Renal cortical epithelial cell (primary cell): ENCODE measurements around the gene EHMT1. TPM values are rescaled to one million over a fixed set of nuclear protein-coding genes. Genes with fewer than 3 reads are reported as not detected.
A peak's percentile ranks its signal among the peaks of the same experiment; 100 is the strongest.

ENCODE experiments used
- DNase-seq: peaks from one replicate; pipeline ENCODE4 v3.0.0-alpha.2; 2011; ENCODE audit warnings: low read depth
- total RNA-seq: library from RNA; depleted of rRNA; stranded (reverse); fragments of >200 nt; gene quantifications from 2 replicates; pipeline ENCODE4 v1.2.3, GENCODE V29; 2014

The EHMT1 gene
- total RNA-seq, 1 donor from 2014 or later = 92.8 TPM

- DNase-seq = peak; percentile 68
Observed at GRCh38 chr9:137672907-137673791, 54.3 kb downstream of the EHMT1 start.

DNA sequence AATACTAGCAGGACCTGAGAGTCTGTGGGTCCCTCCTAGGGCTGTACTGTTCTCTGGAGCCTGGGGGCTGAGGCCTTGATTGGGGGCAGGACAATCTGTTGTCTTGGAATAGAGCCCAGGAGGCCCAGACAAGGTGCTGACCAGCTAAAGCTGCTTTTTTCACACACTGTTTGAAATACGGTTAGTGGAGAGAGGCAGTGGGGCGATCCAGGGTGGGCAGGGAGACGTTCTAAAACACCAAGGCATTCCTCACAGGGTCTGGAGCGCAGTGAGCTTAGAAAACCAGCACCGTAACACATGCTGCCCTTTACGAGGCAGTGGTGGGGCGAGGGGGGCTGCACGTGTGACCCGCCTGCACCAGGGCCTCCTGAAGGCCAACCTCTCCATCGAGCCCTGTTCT, 55.1 kb downstream of the EHMT1 start:
- DNase-seq = no peak

DNA sequence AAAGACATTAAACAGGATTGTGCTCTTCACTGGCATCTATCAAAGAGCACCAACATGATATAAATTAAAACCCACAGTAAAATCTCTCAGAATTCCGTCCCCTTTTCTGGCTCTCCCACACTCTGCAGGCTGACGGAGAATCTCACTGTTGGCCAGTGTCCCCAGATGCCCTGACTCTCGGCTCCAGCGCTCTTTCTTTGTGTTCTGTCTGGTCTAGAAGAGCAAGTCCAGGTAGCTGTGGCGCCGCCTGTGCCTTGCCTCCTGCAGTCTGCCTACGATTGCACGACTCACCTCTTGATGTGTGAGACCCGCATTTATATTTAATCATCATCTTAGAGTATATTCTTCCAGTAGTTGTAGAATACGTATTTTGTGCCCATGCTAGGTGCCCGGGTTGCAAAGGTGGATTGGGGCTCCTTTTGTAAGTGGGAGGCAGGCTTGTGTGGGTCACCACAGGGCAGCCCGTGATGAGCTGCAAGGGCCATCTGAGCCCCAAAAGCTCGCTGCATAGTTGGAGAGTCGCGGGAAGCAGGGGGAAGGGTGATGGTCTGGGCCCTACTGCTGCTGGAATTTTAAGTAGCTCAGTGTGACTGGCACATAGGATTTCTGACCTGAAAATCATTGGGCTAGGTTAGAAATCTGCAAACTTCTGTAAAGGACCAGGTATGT, 55.6 kb downstream of the EHMT1 start:
- DNase-seq = no peak

- no peak for DNase-seq
Observed at GRCh38 chr9:137674976-137675320, 56.1 kb downstream of the EHMT1 start.

DNA sequence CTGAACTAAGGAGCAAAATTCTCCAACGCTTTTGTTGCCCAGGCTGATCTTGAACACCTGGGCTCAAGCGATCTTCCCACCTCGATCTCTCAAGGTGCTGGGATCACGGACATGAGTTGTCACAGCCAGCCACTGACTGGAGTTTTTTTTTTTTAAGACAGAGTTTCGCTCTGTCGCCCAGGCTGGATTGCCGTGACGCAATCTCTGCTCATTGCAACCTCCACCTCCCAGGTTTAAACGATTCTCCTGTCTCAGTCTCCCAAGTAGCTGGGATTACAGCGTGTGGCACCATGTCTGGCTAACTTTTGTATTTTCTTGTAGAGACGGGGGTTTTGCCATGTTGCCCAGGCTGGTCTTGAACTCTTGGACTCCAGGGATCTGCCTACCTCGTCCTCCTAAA, 58.2 kb downstream of the EHMT1 start:
- DNase-seq = no peak

GRCh38 chr9:137678202-137678601, 59.4 kb downstream of the EHMT1 start:
- DNase-seq = no peak

DNA sequence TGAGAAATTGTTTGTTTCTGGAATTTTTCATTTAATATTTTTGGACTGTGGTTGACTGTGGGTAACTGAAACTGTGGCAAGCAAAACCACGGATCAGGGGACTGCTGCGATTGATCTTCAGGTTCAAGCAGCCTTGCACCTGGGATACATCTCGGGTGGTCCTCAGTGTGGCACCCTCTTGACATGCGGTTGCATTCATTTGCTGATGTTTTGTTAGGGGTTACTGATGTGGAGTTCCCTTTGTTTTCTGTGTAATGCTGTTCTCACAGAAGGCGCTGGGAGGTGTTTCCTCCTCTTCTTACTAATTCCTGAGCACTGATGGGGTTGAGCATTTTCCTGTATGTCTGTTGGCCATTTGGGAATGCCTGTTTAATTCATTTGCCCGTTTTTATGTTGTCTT, 60.4 kb downstream of the EHMT1 start:
- DNase-seq = no peak

GRCh38 chr9:137679695-137680305, 61.0 kb downstream of the EHMT1 start:
- DNase-seq = no peak

DNA sequence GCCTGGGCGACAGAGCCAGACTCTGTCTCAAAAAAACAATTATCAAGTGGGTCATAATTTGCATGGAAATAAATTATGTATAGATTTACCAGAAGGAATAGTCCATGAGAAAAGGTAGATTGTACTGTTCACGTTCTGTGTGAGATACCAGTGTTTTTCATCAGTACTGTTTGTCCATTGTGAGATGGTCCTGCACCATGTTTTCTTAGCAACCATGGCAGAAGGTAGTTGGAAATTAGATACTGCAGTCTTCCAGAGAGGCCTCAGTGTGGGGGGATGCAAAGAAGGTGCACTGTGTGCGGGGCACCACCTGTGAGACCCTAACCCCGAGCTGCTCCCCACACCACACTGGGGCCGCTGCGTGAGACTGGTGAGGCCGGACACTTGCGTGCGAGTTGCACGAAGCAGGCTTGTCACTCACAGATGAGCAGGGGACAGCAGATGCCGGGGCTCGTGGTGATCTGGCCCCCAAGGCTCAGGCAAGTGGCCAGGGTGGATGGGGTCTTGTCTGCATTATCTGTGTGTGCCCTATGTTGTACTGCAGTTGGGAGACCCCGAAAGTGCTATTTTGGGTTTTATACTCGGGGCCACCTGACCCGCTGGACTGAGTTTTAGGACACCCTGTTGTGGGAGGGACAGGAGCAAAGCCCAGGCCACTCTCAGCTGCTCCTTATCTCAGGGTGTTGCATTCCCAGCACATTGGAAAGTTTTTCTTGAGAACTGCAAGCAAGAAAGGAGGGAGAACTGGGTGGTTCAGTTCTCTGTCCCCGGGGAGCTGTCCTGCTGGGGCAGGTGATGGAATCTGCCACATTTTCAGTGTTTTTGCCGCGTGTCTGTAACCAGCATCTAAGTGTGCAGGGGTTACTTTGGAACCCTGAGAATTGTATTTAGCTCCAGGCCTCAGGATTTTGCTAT, 61.9 kb downstream of the EHMT1 start:
- DNase-seq = no peak

DNA sequence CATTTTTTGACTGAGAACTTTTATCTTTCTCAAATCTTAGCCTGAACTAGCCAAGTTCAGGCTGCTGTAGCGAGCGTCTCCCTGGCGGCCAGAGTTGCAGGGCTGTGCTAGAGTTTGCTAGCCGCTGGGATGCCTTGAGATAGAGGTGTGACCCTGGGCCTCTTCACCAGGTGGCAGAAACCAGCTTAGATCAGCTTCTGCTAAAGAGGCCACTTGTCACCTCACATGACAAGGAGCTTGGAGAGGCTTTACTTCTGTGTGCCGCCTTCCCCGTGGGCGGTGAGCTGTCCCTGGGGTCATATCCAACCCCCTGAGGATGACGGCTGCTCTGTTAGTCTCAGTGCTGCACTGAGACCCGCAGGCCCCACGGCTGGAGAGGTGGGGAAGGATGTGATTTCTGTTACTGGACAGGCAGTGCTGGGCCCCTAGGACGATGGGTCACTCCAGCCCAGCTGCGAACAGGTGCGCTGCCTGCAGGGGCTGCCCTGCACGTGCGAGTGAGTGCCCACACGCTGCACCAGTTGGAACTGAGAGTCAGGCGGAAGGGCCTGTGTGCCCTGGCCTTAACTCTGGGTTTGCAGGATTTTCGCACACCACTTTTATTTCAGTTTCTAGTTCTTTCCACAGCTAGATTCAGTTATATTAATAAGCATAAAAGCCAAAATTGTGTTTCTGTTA, 63.8 kb downstream of the EHMT1 start:
- DNase-seq = no peak

DNA sequence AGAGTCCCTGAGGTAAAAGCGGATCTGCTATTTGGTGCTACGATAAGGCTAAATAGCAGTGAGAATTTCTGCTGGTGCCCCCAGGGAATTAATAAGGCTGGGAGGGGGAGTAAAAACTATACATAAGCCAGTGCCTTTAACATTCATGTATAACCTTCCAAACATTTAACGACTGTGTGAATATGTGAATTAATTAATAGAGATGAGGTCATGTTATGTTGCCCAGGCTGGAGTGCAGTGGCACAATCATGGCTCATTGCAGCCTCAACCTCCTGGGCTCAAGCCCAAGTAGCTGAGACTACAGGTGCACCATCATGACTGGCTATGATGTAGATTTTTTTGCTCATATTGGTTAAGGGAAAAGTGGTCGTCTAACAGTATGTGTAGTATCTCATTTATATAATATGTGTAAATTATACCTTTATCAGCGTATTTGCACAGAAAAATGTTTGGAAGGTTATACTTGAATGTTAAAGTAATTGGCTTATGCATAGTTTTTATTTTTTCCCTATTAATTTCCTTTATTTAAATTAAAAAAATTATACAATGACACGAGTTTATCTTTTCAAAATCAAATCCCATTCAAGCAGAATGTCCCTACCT, 64.6 kb downstream of the EHMT1 start:
- no peak for DNase-seq

DNA sequence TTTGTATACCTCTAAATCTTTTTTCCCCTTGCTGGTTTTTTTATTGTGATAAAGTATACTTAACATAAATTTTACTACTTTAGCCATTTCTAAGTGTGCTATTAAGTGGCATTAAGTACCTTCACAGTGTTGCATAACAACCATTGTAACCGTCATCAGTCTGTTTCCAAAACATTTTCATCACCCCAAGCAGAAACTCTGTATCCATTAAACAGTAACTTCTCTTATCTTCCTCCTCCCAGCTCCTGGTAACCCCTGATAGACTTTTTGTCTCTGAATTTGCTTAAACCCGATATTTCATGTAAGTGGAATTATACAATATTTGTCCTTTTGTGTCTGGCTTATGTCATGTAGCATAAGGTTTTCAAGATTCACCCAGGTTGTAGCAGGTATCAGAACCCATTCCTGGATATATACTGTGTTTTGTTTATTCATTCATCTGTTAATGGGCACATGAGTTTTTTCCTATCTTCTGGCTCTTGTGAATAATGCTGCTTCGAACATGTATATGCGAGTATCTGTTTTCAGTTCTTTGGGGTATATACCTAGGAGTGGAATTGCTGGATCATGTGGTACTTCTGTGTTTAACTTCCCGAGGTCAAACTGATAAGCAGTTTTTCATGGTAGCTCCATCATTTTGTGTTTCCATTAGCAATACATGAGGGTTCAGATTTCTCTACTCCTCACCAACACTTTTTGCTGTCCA, 66.4 kb downstream of the EHMT1 start:
- no peak for DNase-seq

DNA sequence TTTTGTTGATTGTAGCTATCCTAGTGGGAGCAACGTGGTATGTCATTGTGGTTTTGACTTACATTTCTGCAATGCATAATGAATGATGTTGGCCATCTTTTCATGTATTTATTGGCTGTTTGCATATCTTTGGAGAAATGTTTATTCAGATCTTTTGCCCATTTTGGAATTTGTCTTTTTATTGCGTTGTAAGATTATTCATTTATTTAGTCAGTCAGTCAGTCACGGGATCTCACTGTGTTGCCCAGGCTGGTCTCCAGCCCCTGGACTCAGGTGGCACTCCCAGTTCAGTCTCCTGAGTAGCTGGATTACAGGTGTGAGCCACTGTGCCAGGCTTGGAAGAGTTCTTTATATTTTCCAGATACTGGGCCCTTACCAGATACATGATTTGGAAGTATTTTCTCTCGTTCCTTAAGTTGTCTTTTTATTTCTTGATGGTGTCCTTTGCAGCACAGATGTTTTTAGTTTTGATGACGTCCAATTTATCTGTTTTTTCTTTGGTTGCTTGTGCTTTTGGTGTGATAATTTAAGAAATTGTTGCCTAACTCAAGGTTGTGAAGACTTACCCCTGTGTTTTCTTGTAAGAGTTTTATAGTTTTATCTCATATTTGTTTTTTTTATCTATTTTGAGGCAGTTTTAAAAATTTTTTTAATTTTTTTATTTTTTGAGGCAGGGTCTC, 67.1 kb downstream of the EHMT1 start:
- DNase-seq = no peak

- no peak for DNase-seq
Observed at GRCh38 chr9:137688261-137688660, 69.5 kb downstream of the EHMT1 start.

DNA sequence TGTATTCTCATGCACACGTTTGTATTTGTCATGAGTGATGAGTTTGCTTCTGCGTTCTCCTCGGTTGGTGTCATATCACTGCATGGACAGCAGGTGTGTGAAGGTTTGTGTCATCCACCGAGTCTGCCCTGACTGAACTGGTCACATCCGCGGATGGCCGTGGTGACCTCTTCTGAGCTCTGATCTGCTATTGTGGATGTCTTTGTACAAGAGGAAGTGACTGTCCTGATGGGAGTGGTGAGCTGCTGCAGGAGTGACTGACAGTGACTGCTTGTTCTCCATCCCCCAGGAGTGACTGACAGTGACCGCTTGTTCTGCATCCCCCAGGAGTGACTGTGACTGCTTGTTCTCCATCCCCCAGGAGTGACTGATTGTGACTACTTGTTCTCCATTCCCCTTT, 69.9 kb downstream of the EHMT1 start:
- no peak for DNase-seq

GRCh38 chr9:137689745-137690529, 71.1 kb downstream of the EHMT1 start:
- no peak for DNase-seq

DNA sequence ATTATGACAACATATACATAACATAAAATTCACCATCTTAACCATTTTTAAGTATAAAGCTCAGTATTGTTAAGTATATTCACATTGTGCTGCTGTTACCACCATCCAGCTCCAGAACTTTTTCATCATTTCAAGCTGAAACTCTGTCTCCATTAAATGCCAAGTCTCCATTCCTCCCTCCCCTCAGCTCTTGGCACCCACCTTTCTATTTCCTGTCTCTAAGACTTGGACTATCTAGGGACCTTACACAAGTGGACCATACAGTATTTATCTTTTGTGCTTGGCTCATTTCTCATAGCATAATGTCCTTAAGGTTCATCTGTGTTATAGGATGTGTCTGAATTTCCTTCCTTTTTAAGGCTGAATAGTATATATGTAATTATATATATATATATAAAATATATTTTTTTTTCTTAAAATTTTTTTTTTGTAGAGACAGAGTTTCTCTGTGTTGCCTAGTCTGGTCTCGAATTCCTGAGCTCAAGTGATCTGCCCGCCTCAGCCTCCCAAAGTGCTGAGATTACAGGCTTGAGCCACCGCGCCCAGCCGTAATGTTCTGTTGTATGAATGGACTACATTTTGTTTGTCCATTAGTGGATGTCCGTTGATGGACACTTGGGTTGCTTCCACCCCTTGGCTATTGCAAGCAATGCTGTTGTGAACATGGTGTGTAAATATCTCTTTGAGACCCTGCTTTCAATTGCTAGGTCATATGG, 72.3 kb downstream of the EHMT1 start:
- DNase-seq = no peak

DNA sequence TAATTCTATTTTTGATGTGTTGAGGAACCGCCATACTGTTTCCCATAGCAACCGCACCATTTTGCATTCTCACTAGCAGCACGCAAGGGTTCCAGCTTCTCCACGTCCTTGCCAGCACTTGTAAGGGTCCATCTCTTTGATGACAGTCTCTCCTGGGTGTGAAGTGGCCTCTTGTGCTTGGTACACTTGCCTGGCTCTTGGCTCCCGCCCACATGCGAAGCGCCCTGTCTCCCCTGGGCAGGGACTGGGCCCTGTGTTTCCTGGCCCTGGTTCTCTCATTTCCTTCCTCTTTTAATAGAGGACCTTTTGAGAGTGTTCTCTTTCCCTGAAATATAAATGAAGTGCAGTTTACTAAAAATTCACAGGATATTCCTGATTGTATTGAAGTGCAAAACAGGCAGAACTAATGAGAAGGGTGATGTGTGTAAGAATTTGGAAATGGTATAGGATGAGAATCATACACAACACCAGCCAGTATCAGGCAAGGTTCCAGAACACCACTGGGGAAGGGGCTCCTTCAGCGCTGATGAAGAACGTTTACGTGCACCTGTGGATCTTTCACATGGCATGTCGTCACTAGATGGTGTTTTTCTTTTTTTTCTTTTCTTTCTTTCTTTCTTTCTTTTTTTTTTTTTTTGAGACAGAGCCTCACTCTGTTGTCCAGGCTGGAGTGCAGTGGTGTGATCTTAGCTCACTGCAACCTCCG, 73.0 kb downstream of the EHMT1 start:
- no peak for DNase-seq
